ENCODE measurements around the gene RHEX. TPM values are rescaled to one million over a fixed set of nuclear protein-coding genes. Genes with fewer than 3 reads are reported as not detected.

Gene RHEX
- total RNA-seq, 1 donor from 2014 or later, result not detected

DNA sequence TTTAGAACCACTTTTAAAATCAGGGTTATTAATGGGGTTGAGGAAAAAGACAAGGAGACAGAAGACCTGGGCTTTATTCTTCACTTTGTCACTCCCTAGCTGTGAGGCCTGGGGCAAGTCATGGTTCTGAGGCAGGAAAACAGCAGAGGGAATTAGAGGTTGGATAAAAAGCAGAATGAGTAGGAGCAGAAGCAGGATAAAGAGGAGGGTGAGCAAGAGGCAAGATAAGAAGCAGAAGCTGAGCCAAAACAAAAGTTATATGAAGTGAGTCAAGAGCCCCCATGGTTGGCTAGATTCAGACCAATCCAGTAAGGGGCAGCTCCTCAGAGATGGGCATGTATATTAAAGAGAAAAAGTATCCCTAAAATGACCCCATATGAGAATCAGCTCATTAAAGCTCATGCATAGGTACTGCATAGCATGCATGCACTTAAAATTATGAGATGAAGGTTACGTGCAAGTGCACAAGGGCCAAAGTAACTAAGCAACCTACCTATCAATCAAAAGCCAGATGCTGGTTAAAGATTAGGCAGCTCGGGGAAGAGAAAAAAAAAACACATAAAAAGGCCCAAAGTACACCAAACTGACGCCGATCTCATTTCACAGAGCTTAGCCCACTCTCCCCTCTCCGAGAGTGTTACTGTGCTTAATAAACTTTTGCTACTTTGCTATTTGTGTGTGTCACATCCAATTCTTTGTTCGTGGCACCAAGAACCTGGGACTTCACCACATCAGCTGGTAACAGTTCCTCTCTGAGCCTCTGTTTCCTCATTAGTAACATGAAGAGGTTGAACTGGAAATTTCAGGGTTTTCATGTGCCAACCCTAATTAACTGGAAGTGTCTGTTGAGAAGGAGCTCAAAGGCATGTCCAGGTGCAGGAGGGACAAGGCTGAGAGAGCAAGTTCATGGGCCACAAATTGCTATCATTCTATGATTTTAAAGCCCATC, 62.0 kb downstream of the RHEX start:
- Mint-ChIP-seq H3K27me3 (ENCODE audit: low read depth) (peaks cover 18% of the 10 kb centered on the region), H3K4me1 (ENCODE audit: low read depth) (peaks cover 9% of the 10 kb centered on the region), H3K27ac (ENCODE audit: unreplicated experiment) (no peak overlapping the region), H3K9me3 (ENCODE audit: low read depth) (no peaks in the 10 kb centered on the region), H3K36me3 (ENCODE audit: low read depth) (no peaks in the 10 kb centered on the region), H3K4me3 (ENCODE audit: unreplicated experiment) (no peak overlapping the region)
- no peak for DNase-seq (ENCODE audit: low spot score)
- no peak for TF ChIP-seq CTCF (IDR thresholded peaks at IDR 0.05)

- TF ChIP-seq CTCF (IDR thresholded peaks at IDR 0.05), result no peak
- Mint-ChIP-seq H3K27me3 (ENCODE audit: low read depth) (peaks cover 18% of the 10 kb centered on the region), H3K4me1 (ENCODE audit: low read depth) (peaks cover 9% of the 10 kb centered on the region), H3K36me3 (ENCODE audit: low read depth) (no peaks in the 10 kb centered on the region), H3K4me3 (ENCODE audit: unreplicated experiment) (no peak overlapping the region), H3K27ac (ENCODE audit: unreplicated experiment) (no peak overlapping the region), H3K9me3 (ENCODE audit: low read depth) (peaks cover 5% of the 10 kb centered on the region)
- no peak for DNase-seq (ENCODE audit: low spot score)
These were observed 62.8 kb downstream of the RHEX start for GRCh38 chr1:206115791-206116190.

GRCh38 chr1:206116191-206116872, 63.4 kb downstream of the RHEX start:
- Mint-ChIP-seq H3K4me3 (ENCODE audit: unreplicated experiment) (peak overlapping the region; percentile 67), H3K9me3 (ENCODE audit: low read depth) (peaks cover 9% of the 10 kb centered on the region), H3K27ac (ENCODE audit: unreplicated experiment) (no peak overlapping the region), H3K4me1 (ENCODE audit: low read depth) (peaks cover 9% of the 10 kb centered on the region), H3K27me3 (ENCODE audit: low read depth) (peaks cover 18% of the 10 kb centered on the region), H3K36me3 (ENCODE audit: low read depth) (peaks cover 3% of the 10 kb centered on the region)
- TF ChIP-seq CTCF (IDR thresholded peaks at IDR 0.05), result no peak
- no peak for DNase-seq (ENCODE audit: low spot score)

DNA sequence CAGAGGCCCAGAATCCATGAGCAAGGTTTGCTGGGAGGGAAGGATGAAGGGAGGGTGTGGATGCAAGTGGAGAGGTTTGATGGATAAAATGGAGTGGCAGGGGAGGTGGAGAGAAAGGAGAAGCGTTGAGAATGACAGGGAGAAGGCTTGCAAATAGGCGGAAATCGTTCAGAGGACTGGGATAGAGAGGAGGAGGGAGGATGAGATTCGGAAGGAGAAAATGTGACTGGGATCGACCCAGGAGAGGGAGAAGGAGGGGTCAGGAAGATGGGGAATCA, 63.8 kb downstream of the RHEX start:
- no peak overlapping the region for H3K27ac Mint-ChIP-seq (ENCODE audit: unreplicated experiment)
- H3K9me3 Mint-ChIP-seq (ENCODE audit: low read depth), result peaks cover 14% of the 10 kb centered on the region
- TF ChIP-seq CTCF (IDR thresholded peaks at IDR 0.05), result no peak
- DNase-seq (ENCODE audit: low spot score), result no peak
- peaks cover 9% of the 10 kb centered on the region for H3K4me1 Mint-ChIP-seq (ENCODE audit: low read depth)
- peaks cover 18% of the 10 kb centered on the region for H3K27me3 Mint-ChIP-seq (ENCODE audit: low read depth)
- H3K4me3 Mint-ChIP-seq (ENCODE audit: unreplicated experiment), result peak overlapping the region; percentile 67
- H3K36me3 Mint-ChIP-seq (ENCODE audit: low read depth), result peaks cover 3% of the 10 kb centered on the region

GRCh38 chr1:206117151-206117948, 64.4 kb downstream of the RHEX start, which contains the start of gene AVPR1B:
Gene AVPR1B (minus strand): TSS chr1:206117388. CDS start chr1:206116890, 498 bp downstream.
- DNase-seq (ENCODE audit: low spot score), result no peak
- Mint-ChIP-seq H3K27ac (ENCODE audit: unreplicated experiment) (no peak within 1 kb of the TSS), H3K27me3 (ENCODE audit: low read depth) (peaks cover 18% of the 10 kb centered on the region), H3K4me3 (ENCODE audit: unreplicated experiment) (peak within 1 kb of the TSS; percentile 67), H3K4me1 (ENCODE audit: low read depth) (peaks cover 9% of the 10 kb centered on the region), H3K36me3 (ENCODE audit: low read depth) (peaks cover 3% of the 10 kb centered on the region), H3K9me3 (ENCODE audit: low read depth) (peaks cover 19% of the 10 kb centered on the region)
- TF ChIP-seq CTCF (IDR thresholded peaks at IDR 0.05), result peak; percentile 58

Measured in chondrocyte (in vitro differentiated cells).